ENCODE results near the gene HACD2.

DNA sequence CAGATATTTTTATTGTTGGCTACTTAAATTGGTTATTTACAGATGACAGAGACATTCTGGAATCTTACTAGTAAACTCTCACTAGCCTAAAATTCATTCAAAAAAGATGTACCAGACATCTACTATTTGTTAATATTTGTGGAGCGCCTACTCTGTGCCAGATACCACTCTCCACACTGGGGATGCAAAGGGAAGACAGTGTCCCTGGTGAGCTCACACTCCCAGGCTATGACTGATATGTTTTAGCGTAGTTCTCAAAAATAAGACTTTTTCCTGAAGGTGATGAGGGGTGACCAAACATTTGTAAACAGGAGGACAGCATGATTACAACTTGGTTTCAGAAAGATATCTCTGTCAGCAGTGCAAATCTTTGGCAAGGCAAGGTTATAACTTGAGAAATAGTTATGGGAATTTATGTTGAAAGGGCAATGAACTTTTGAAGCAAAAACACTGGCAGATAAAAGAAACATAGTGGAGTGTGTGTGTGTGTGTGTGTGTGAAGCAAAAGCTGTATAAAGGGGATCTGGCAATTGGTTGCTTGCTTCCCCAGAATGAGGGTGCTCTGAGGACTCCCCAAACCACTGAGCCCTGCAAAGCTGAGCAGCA is 51.2 kb downstream of the HACD2 start:
- TF ChIP-seq, protein P1, sequence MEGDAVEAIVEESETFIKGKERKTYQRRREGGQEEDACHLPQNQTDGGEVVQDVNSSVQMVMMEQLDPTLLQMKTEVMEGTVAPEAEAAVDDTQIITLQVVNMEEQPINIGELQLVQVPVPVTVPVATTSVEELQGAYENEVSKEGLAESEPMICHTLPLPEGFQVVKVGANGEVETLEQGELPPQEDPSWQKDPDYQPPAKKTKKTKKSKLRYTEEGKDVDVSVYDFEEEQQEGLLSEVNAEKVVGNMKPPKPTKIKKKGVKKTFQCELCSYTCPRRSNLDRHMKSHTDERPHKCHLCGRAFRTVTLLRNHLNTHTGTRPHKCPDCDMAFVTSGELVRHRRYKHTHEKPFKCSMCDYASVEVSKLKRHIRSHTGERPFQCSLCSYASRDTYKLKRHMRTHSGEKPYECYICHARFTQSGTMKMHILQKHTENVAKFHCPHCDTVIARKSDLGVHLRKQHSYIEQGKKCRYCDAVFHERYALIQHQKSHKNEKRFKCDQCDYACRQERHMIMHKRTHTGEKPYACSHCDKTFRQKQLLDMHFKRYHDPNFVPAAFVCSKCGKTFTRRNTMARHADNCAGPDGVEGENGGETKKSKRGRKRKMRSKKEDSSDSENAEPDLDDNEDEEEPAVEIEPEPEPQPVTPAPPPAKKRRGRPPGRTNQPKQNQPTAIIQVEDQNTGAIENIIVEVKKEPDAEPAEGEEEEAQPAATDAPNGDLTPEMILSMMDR (conservative IDR thresholded peaks at IDR 0.05 in 1 of 2, IDR thresholded peaks at IDR 0.05 in 1 of 2; ENCODE audit: extremely low read depth in 1 of 2, insufficient read depth in 1 of 2, low read depth in 1 of 2, low read length in 2 of 2) = no peak
- no peak for TF ChIP-seq EZH2 (IDR thresholded peaks at IDR 0.05; ENCODE audit: borderline replicate concordance, low read length)
